GM21367 (cell line): ENCODE results near the gene ILF3.
A peak's percentile ranks its signal among the peaks of the same experiment; 100 is the strongest.

ENCODE experiments used
- ATAC-seq: cut with Tn5 transposase; IDR thresholded peaks from one replicate; pipeline ENCODE4 v1.9.1; 2021; ENCODE audit not compliant: unreplicated experiment

ILF3 gene

DNA sequence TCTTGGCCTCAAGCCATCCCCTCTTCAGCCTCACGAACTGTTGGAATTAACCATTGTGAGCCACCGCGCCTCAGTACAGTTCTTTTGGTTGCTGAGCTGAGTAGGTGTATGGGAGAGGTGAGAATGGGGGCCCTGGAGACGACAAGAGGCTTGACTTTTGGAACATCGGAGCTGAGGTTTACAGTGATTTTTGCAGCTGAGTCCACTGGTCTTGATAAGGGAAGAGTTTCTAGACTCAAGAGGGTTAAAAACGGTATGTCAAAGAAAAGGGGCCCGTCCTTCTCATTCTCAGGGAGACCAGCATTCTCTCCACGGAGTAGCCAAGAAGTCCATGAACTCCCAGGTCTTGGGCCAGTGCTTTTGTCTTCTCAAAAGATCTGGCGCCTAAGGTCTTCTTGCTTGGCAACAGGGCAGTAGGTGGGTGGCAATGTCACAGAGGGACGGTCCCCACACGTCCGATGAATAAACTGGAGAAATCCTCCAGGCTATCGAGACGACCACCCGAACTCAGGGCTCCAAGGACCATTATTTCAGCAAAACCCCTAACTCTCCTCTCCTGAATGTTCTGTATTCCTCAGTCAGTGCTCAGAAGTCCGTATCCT lies 40.7 kb downstream of the ILF3 start:
- no peak for ATAC-seq

DNA sequence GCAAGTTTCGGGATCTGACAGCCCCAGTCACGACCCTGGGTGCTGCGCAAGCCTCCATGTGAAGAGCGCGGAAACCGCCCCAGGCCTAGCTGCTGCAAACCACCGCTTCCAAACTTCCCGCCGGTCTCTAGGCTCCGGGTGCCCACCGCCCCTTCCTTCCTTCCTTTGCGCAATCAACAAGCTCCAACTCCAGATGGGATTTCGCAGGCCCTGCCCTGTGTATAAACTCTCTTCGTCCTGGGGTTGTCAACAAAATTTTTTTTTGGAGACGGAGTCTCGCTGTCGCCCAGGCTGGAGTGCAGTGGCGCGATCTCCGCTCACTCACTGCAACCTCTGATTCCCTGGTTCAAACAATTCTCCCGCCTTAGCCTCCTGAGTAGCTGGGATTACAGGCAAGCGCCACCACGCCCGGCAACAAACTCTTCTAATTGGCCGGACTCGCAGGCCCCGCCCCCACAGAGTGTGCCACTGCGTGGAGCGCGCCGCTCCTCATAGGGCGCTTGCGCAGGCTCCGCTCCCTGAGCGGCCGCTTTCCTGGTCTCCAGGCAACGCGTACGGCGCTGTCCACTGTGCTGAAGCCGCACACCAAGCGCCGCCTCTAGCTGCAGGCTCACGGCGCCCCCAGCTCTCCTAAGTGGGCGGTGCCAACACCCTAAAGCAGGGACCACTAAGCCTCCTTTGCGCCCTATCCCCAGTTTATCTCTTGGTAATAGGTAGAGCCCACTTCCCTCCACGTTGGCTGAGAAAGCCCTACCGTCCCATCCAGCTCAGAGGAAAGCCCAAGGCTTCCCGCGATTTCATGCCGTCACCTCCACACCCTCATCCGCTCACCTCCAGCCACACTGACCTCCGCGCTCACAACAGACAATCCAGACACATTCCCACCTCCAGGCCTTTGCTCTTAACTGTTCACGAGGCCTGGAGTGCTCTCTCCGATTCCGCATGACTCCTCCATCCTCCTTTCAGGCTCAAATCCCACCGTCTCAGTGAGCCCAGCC lies 41.6 kb downstream of the ILF3 start:
- no peak for ATAC-seq

DNA sequence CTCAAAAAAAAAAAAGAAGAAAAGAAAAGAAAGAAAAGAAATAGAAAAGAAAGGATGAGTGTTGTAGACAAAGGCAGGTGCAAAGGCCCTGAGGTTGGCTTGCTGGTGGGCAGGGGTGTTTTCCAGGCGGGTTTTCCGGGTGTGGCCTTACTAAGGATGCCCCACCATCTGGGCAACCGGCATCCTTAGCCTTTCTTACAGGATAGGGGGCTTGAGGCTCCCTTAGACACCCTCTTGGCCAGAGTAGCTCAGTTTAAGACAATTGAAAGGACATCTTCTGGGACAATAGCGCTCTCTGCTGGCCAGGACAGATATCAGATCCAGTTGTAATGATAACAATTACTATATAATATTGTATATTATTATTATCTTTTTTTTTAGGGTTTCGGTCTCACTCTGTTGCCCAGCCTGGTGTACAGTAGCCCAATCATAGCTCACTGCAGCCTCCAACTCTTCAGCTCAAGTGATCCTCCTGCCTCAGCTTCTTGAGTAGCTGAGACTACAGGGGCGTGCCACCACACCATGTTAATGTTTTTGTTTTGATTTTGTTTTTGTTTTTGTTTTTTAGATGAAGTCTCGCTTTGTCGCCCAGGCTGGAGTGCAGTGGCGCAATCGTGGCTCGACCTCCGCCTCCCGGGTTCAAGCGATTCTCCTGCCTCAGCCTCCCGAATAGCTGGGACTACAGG lies 45.6 kb downstream of the ILF3 start:
- ATAC-seq, result no peak

DNA sequence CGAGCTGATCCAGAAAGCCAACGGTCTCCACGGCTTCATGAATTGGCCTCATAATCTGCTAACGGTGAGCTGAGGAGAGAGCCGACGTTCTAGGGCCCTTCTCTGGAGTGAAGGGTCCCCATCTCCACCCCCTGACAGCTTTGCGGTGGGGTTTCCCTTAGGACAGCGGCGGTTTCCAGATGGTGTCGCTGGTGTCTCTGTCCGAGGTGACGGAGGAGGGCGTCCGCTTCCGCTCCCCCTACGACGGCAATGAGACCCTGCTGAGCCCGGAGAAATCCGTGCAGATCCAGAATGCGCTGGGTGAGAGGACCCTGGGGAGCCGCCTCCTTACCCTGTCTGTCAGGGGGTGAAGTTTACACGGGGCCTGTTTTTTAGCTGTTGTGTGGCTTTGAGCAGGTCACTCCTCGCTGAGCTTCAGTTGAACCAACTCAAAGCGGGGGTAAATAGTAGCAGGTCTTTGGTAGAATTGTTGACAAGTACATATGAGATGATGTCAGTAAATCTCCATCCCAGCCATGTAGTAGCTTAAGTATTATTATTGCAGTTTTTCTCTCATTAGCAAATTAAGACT lies 47.9 kb downstream of the ILF3 start:
- ATAC-seq, result no peak

DNA sequence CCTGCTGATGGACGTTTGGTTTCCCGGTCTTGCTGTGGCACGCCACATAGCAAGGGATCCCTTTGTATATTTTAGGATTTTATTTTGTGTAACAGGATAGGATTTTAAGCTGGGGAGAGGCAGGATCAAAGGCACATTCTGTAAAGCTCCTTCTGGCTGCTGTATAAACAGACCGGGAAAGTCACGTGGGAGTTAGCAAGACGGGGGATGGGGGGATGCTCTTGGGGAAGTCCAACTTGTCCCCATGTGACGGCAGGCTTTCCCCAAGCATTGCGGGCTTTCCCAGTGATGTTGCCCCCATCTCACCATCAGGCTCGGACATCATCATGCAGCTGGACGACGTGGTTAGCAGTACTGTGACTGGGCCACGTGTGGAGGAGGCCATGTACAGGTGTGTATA lies 52.8 kb downstream of the ILF3 start:
- no peak for ATAC-seq

DNA sequence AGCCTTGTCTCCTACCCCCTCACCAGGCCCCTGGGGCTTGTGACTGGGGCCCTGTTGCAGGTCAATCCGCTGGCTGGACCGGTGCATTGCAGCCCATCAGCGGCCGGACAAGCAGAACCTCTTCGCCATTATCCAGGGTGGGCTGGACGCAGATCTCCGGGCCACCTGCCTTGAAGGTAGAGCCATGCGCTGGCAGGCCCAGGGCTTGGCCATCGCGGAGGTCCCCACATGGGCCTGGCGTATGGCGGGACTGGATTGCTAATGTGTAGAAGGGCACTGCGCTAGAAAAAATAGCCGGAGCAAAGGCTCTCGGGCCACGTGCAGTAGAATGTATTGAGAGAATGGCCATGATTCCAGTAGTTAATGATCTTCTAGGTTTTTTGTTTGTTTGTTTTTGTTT lies 53.3 kb downstream of the ILF3 start:
- no peak for ATAC-seq

DNA sequence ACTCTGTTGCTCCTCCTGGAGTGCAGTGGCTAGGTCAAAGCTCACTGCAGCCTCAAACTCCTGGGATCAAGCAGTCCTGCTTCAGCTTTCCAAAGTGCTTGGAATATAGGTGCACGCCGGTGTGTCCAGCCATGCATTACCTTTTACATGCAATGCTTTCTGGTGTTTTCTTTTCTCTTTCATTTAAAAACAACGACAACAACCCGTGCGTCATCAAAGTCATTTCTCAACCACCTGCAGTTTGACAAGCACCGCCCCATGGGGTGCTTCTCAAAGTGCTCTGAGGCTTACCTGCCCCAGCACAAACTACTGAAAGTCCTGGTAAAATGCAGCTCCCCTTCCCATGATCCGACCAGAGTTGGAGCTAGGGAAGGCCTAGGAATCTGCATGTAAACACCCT lies 54.1 kb downstream of the ILF3 start:
- no peak for ATAC-seq

DNA sequence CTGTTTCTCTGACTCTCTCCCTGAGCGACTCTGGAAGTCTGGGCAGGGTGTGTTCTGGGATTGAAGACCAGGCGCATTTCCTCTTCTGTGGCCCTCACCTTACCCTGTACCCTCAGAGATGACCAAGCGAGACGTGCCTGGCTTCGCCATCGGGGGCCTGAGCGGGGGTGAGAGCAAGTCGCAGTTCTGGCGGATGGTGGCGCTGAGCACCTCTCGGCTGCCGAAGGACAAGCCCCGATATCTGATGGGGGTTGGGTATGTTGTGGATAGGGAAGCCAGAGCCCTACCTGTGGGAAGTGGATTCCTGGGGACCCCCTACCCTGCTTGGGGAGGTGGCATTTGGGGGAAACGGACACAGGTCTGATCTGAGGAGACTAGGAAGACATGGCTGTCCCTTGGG lies 57.9 kb downstream of the ILF3 start:
- no peak for ATAC-seq

DNA sequence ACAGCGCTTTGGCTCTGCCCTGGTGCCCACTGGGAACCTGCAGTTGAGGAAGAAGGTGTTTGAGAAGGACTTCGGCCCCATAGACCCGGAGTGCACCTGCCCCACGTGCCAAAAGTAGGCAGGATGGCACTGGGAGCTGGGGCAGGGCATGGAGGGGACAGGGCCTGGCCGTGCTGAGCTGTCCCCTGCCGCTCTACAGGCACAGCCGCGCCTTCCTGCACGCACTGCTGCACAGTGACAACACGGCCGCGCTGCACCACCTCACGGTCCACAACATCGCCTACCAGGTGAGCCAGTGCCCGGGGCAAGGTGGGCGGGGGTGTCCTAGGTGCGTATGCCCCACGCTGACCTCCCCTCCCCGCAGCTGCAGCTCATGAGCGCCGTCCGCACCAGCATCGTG lies 58.6 kb downstream of the ILF3 start:
- ATAC-seq, result no peak

DNA sequence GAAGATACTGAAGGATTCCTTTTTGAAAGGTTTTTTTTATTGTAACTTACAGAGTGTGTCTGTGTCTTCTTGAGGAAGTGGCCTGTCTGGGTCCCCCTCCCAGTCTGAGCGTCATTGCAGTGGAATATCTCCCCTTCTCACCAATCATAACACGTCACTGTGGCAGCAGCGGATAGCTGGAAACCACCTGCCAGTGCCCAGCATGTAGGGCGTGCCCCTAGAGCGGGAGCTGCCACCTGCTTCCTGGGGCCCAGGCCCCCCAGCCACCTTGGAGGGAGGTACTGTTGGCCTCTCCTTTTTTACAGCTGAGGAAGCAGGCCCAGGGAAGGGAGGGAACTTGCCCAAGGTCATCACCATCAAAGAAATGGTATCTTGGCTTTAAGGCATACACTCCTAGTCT lies 59.2 kb downstream of the ILF3 start:
- ATAC-seq, result no peak

DNA sequence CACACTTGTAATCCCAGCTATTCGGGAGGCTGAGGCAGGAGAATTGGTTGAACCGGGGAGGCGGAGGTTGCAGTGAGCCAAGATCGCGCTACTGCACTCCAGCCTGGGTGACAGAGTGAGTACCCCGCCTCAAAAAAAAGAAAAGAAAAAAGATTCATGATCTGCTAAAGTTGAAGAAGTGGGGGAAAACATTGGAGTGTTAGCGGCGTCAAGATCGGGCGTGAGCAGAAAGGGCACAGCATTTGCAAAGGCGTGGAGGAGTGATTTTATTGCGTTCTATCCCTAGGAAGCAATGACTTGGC lies 62.9 kb downstream of the ILF3 start:
- ATAC-seq, result no peak

DNA sequence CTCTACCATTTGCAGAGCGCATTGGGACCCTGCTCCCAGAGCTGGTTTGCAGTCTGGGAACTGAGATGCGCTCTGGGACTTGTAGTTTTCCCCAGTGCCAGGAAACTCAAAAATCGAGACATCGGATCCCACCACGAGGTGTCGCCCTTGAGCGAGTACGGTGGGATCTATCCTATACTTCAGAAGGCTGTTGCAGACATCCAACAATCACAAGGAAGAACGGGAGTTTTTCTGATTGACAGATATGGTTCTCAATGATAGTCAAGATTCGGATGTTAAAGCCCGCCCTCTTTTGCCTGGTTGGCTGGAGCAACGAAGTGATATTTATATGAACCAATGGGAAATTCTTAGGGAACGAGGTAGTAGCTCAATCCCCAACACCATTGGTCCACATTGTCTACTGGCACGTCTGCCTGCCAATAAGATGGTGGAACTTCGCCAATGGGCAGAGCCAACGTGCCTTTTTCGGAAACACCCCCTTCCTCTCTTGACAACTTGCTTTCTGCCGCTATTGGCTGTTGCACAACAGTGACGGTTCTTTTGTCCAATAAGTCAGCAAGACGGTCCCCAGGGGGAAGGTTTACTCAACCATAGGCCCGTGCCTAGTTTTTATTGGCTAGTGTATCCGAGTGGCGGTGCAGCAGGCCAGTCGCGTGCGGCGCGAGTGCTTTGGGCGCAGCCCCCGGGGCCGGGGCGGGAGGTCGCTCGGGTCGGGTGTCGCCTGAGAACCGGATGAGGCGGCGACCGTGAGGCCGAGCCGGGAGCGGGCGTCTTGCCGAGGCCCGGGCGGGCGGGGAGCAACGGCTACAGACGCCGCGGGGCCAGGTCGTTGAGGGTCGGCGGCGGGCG lies 63.4 kb downstream of the ILF3 start, which contains the start of gene DNM2:
Gene DNM2 (plus strand): TSS at position 724 of the 849 bp plus-strand sequence. CDS start 164 bp downstream, outside the sequence.
- peak; percentile 71 for ATAC-seq

DNA sequence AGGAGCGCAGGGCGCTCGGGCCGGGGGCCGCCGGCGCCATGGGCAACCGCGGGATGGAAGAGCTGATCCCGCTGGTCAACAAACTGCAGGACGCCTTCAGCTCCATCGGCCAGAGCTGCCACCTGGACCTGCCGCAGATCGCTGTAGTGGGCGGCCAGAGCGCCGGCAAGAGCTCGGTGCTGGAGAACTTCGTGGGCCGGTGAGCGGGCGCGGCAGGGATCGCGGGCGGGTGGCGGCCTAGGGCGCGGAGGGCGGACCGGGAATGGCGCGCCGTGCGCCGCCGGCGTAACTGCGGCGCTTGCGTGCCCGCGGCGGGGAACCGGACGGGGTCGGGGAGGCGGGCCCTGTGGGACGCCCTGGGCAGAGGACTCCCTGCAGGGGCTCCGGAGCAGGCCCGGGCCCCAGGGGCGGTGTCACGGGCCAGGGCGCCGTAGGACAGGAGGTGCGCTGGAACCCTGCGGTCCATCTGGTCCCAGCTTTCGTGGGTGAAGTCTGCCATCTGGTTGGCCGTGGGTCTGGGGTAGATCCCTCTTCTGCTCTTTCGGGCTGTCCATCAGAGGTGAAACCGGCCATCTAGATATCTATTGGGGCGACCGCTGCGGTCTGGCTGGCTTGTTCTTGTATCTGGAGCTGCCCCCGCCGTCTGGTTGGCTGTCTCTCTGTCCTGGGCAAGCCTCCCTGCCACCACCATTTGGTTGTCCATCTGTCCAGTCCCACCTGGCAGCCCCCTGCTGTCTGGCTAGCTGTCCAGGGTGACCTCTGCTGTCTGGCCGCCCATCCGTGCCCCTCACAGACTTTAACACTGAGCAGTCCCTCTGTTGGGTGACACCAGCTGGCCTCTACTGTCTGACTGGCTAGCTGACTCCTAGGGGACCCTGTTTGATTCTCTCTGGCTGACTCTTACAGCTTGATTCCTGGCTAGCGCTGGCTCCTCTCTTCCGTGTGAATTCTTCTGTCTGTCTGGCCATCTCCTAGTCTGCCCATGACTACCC lies 64.4 kb downstream of the ILF3 start:
- ATAC-seq, result peak; percentile 18

DNA sequence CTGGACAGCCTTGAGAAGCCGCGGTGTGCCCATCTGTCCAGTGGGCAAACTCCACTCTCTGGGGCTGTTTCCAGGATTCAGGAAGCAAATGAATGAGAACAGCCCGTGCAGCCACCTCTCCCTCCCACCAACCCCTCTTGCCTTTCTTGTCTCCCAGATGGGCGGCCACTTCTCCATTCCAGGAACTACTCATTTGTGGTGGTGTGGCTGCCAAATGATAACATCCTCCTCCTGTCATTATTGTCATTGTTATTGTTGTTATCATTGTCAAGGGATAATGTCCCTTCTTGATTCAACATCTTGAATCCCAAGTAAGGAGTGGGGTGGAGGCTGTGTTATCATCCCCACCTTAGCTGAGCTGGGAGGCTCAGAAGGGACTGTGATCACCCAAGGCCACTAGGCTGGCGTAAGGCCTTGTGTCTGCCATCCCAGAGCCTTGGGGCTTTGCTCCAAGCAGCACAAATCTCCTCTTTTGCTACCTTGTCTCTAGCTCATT lies 65.4 kb downstream of the ILF3 start:
- no peak for ATAC-seq

DNA sequence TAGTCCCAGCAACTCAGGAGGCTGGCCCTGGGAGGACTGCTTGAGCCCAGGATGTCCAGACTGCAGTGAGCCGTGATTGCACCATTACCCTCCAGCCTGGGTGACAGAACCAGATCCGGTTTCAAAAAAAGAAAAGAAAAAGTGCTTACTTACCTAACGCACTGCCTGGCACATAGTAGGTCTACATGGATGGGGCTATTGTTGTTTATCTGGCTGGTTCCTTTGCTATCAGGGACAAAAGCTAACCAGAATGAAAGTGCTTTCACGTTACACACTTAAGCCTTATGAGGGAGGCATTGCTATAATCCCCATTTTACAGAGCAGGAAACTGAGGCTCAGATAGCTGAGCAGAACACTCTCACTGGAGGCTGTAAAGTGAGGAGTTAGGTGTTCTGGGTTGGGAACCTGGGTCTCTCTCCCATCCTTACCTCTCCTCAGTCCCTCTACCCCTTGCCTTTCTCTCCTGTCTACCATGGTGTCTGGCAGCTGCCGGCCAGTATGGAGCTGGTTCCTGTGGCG lies 66.5 kb downstream of the ILF3 start:
- ATAC-seq, result no peak

DNA sequence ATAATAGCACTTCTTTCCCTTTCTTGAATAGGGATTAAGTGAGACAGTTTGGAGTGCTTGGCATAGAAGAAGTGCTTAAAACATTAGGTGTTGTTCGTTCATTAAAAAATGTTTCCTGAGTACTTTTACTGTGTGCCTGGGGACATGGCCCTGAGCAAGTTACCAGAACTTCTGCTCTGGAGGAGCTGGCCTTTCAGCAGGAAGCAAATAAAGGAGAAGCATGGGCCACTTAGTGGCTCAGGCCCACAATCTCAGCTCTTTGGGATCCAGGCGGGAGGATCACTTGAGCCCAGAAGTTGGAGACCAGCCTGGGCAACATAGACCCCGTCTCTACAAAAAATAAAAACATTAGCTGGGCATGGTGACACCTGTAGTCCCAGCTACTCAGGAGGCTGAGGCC lies 69.4 kb downstream of the ILF3 start:
- no peak for ATAC-seq

DNA sequence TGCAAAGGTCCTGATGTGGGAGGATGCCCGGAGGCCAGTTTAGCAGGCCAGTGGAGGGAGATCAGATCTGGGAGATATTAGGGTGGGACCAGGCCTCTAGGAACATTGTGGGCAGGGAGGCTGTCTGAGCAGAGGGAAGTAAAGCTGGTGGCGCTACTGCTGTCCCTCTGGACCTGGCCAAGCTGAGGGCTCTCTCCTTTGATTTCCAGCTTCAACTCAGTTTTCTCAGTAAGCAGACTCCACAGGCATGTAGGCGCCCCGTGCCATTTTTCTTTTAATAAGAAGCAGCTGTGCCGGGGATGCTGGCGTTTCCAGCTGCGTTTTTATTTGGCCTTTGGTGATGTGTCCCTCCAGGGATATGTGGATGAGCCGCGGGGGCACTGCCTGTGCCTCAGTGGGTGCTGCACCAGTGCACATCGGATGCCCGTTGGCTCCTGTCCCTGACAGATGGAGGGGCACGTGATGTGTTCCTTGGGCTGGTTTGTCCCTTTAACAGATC lies 70.5 kb downstream of the ILF3 start:
- ATAC-seq, result no peak

DNA sequence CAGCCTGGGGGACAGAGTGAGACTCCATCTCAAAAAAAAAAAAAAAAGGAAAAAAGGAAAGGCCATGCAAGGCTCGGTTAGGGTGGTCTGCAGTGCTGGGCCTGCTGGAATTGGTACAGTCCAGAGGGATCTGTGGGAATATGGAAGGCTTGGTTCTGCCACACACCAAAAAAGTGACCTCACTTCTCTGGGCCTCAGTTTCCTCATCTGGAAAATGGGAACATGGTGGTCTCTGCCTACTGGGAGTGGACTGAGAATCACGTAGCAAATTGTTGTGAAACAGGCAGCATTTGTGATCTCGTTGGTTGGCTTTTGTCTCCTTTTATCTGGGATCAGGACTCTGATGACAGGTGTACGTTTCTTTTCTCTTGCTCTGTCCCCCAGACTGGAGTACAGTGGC lies 71.3 kb downstream of the ILF3 start:
- ATAC-seq, result no peak

DNA sequence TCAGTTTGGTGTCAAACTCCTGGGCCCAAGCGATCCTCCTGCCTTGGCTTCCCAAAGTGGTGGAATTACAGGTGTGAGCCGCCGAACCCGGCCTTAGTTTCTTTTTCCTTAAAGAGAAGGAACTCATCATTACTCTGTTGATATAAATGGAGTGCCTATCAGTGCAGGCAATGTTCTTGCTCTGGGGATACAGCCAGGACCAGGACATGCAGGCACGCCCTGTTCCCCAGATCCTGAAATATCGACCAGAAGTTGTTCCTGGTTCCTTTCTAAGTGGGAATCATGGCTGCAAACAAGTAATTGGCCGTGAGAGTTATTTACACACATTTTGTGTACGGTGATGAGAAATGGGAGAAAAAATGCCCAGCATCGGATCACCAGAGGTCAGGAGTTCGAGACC lies 72.1 kb downstream of the ILF3 start:
- no peak for ATAC-seq
